Smooth muscle cell (in vitro differentiated cells): ENCODE results near the gene ETS1. TPM values are rescaled to one million over a fixed set of nuclear protein-coding genes. Genes with fewer than 3 reads are reported as not detected.

Source experiments
- DNase-seq: peaks from one replicate; lab custom pipeline; 2025; ENCODE audit not compliant: unreplicated experiment; lab: John Stamatoyannopoulos, UW
- H2AFZ ChIP-seq: fragments of 200-600 bp; sonication (generic); 2 replicates; pipeline ENCODE4 v1.6.0; 2016; ENCODE audit warnings: antibody characterized with exemption, low read depth, mild to moderate bottlenecking
- H3F3A ChIP-seq: fragments of 200-600 bp; sonication (generic); 2 replicates; pipeline ENCODE4 v1.6.0; 2017; ENCODE audit warnings: antibody characterized with exemption, low read depth
- H3K27ac ChIP-seq: fragments of 200-600 bp; sonication (generic); 2 replicates; pipeline ENCODE4 v1.5.1; 2016; ENCODE audit warnings: low read depth, mild to moderate bottlenecking
- H3K27me3 ChIP-seq: fragments of 200-600 bp; sonication (generic); 2 replicates; pipeline ENCODE4 v1.6.1; 2016; ENCODE audit warnings: low read depth, mild to moderate bottlenecking
- H3K36me3 ChIP-seq: fragments of 200-600 bp; sonication (generic); 2 replicates; pipeline ENCODE4 v1.5.1; 2016; ENCODE audit warnings: low read depth
- H3K4me1 ChIP-seq: fragments of 200-600 bp; sonication (generic); 2 replicates; pipeline ENCODE4 v1.5.1; 2016; ENCODE audit warnings: low read depth
- H3K4me2 ChIP-seq: fragments of 200-600 bp; sonication (generic); 2 replicates; pipeline ENCODE4 v1.6.0; 2016; ENCODE audit warnings: mild to moderate bottlenecking
- H3K4me3 ChIP-seq: fragments of 200-600 bp; sonication (generic); 2 replicates; pipeline ENCODE4 v1.5.1; 2016; ENCODE audit warnings: mild to moderate bottlenecking
- H3K79me2 ChIP-seq: fragments of 200-600 bp; sonication (generic); 2 replicates; pipeline ENCODE4 v1.6.0; 2016; ENCODE audit warnings: low read depth, mild to moderate bottlenecking
- H3K9ac ChIP-seq: fragments of 200-600 bp; sonication (generic); 2 replicates; pipeline ENCODE4 v1.6.0; 2016; ENCODE audit warnings: low read depth
- H3K9me3 ChIP-seq: fragments of 200-600 bp; sonication (generic); replicated peaks from 2 replicates; pipeline ENCODE4 v1.5.1; 2016; ENCODE audit warnings: low read depth
- H4K20me1 ChIP-seq: fragments of 200-600 bp; sonication (generic); 2 replicates; pipeline ENCODE4 v1.6.0; 2016; ENCODE audit warnings: low read depth
- WGBS: methylation state at CpG from one replicate; pipeline ENCODE4 v1.1.7; 2016; ENCODE audit warnings: low lambda C conversion rate; 5-methylcytosine and 5-hydroxymethylcytosine counted together
- polyA plus RNA-seq: library from polyadenylated mRNA; unstranded; fragments of >200 nt; fragmentation: Nextera tagmentation; extraction: Ambion mirVana; gene quantifications from 2 replicates; pipeline ENCODE4 v1.2.1, GENCODE V29; 2016
- total RNA-seq: library from RNA; depleted of rRNA; stranded (reverse); fragments of >200 nt; gene quantifications from 2 replicates; pipeline ENCODE4 v1.2.3, GENCODE V29; 2014
- TF ChIP-seq, protein P1 (sequence below): fragments of 200-600 bp; sonication (generic); IDR thresholded peaks from 2 replicates; pipeline ENCODE4 v1.5.1; 2017; ENCODE audit warnings: borderline replicate concordance, mild to moderate bottlenecking, antibody characterized with exemption; ENCODE audit not compliant: insufficient read depth, poor library complexity, severe bottlenecking

Gene ETS1
- total and polyA plus RNA-seq, 2 experiments from 2014 or later: 4.1 to 22.8 TPM

DNA sequence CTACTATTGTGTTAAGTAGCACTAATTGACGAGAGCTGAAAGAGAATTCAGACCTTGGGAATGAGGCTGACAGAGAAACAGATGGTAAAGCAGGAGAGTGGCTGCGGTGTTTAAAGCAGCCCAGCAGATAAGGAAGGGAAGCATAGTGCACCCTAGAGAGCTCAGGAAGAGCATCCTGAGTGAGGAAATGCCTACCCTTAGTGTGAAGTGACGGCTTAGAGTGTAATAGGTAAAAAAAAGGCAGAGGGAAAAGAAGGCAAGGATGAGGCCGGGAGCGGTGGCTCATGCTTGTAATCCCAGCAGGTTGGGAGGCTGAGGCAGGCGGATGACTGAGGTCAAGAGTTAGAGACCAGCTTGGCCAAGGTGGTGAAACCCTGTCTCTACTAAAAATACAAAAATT is 22.4 kb upstream of the ETS1 start:
- TF ChIP-seq, protein P1, sequence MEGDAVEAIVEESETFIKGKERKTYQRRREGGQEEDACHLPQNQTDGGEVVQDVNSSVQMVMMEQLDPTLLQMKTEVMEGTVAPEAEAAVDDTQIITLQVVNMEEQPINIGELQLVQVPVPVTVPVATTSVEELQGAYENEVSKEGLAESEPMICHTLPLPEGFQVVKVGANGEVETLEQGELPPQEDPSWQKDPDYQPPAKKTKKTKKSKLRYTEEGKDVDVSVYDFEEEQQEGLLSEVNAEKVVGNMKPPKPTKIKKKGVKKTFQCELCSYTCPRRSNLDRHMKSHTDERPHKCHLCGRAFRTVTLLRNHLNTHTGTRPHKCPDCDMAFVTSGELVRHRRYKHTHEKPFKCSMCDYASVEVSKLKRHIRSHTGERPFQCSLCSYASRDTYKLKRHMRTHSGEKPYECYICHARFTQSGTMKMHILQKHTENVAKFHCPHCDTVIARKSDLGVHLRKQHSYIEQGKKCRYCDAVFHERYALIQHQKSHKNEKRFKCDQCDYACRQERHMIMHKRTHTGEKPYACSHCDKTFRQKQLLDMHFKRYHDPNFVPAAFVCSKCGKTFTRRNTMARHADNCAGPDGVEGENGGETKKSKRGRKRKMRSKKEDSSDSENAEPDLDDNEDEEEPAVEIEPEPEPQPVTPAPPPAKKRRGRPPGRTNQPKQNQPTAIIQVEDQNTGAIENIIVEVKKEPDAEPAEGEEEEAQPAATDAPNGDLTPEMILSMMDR: no peak
- H3K36me3 ChIP-seq: no peaks in the 10 kb centered on the region
- H3K27me3 ChIP-seq: no peaks in the 10 kb centered on the region
- no peaks in the 10 kb centered on the region for H3F3A ChIP-seq
- 78% methylated on average over 6 of the region's 6 CpGs for WGBS
- no peak overlapping the region for H2AFZ ChIP-seq
- no peak overlapping the region for H3K9ac ChIP-seq
- no peaks in the 10 kb centered on the region for H3K9me3 ChIP-seq
- no peak for DNase-seq
- H3K4me3 ChIP-seq: no peak overlapping the region
- H3K4me2 ChIP-seq: no peak overlapping the region
- no peak overlapping the region for H3K27ac ChIP-seq
- no peaks in the 10 kb centered on the region for H3K79me2 ChIP-seq
- H4K20me1 ChIP-seq: no peaks in the 10 kb centered on the region
- H3K4me1 ChIP-seq: peaks cover 4% of the 10 kb centered on the region

DNA sequence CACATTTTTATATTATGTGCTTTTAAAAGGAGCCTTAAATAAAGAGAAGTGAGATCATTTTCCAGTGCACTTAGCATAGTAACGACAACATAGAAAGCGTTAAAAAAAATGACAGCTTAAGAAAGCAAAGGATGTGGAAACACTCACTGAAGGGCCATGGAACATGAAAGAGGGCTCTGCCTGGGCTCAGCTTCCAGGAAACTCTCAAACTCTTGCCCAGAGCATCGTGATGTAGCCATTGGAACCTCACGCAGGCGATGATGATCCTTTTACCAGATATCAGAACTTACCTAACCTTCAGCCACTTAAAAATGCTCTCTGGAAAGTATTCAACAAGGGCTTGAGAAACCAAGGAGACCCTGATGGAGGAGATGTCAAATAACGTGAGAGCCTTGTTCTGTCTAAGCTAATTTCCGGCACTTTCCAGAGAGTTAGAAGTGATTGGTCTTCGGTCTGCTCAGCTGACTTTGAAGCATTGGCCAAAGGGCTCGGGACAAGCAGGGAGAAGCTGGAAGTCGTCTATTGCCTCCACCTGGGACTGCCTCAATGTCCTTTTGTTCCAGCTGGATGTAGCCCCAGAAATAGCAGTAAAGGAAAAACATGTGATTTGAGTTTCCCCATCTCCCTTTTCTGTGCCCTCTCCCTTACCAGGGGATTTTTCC is 21.5 kb upstream of the ETS1 start:
- H3K36me3 ChIP-seq: no peaks in the 10 kb centered on the region
- no peak overlapping the region for H2AFZ ChIP-seq
- no peaks in the 10 kb centered on the region for H3K27me3 ChIP-seq
- H3K9me3 ChIP-seq: no peaks in the 10 kb centered on the region
- no peaks in the 10 kb centered on the region for H3F3A ChIP-seq
- H3K4me2 ChIP-seq: no peak overlapping the region
- no peak overlapping the region for H3K27ac ChIP-seq
- no peak overlapping the region for H3K9ac ChIP-seq
- no peaks in the 10 kb centered on the region for H3K79me2 ChIP-seq
- H3K4me3 ChIP-seq: no peak overlapping the region
- peaks cover 4% of the 10 kb centered on the region for H3K4me1 ChIP-seq
- no peaks in the 10 kb centered on the region for H4K20me1 ChIP-seq
- no peak for DNase-seq
- TF ChIP-seq, protein P1: no peak
- WGBS: 90% methylated on average over 10 of the region's 10 CpGs

DNA sequence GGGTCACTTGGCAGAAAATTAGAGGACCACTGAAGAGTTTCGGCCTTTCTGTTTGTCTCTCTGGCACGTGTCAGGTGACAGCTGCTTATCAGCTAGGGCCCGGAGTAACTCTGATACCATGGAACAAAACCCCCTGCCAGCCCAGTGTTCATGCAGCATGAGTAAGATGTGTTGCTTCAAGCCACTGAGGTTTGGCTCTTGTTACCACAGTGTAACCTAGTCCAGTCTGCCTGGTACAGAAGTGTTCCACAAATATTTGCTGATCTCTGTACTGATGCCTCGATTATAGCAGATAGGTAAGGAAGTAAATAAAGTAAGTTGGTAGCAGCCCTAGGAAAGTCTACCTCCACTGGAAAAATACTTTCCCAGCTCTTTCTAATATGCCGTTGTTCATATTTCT is 20.5 kb upstream of the ETS1 start:
- no peaks in the 10 kb centered on the region for H3K79me2 ChIP-seq
- H4K20me1 ChIP-seq: no peaks in the 10 kb centered on the region
- DNase-seq: no peak
- 66% methylated on average over 5 of the region's 5 CpGs for WGBS
- H3K9ac ChIP-seq: no peak overlapping the region
- no peaks in the 10 kb centered on the region for H3F3A ChIP-seq
- H2AFZ ChIP-seq: no peak overlapping the region
- H3K4me1 ChIP-seq: peaks cover 4% of the 10 kb centered on the region
- no peaks in the 10 kb centered on the region for H3K36me3 ChIP-seq
- H3K4me3 ChIP-seq: no peak overlapping the region
- TF ChIP-seq, protein P1: no peak
- H3K9me3 ChIP-seq: no peaks in the 10 kb centered on the region
- no peak overlapping the region for H3K4me2 ChIP-seq
- H3K27ac ChIP-seq: no peak overlapping the region
- no peaks in the 10 kb centered on the region for H3K27me3 ChIP-seq

DNA sequence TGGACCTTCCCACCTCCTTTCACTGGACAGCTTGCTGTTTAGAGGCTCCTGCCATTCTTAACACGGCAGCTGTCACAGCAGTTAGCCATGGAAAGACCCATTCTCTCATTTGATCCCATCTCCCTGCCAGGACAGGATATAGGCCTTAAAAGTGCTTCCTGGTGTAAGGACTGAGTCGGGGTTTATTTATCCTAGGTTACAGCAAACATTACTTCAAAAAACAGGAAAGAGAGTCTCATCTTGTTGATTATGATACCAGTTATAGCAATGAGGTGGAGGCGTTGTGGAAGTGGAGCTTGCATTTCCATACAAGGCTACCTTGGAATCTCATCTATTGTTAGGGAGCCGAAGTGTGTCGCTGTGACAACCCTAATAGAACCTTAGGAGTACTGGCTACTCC is 17.4 kb upstream of the ETS1 start:
- Histone ChIP-seq H4K20me1 (no peaks in the 10 kb centered on the region), H2AFZ (no peak overlapping the region), H3K4me3 (no peak overlapping the region), H3K4me1 (no peaks in the 10 kb centered on the region), H3K36me3 (no peaks in the 10 kb centered on the region), H3K9me3 (no peaks in the 10 kb centered on the region), H3K79me2 (no peaks in the 10 kb centered on the region), H3K9ac (no peak overlapping the region), H3K27me3 (no peaks in the 10 kb centered on the region), H3K27ac (no peak overlapping the region), H3F3A (no peaks in the 10 kb centered on the region), H3K4me2 (no peak overlapping the region)
- TF ChIP-seq, protein P1: no peak
- DNase-seq: no peak
- WGBS: 77% methylated on average over 5 of the region's 5 CpGs
